HEK293 (cell line): ENCODE results near the gene EME2.

Source experiments
- CTCF ChIP-seq: fragments of 450-650 bp; formaldehyde crosslinking; IDR thresholded peaks from 2 replicates; pipeline ENCODE4 v1.5.1; 2016; ENCODE audit warnings: missing biosample characterization, missing genetic modification characterization
- GLI2 ChIP-seq: fragments of 450-650 bp; formaldehyde crosslinking; IDR thresholded peaks from 2 replicates; pipeline ENCODE4; 2017; ENCODE audit warnings: missing biosample characterization, missing genetic modification characterization, low read depth, borderline replicate concordance
- REST ChIP-seq: fragments of 450-650 bp; formaldehyde crosslinking; IDR thresholded peaks from 2 replicates; pipeline ENCODE4 v1.5.1; 2016; ENCODE audit warnings: missing biosample characterization, missing genetic modification characterization
- ZBTB48 ChIP-seq: fragments of 450-650 bp; formaldehyde crosslinking; IDR thresholded peaks from 2 replicates; pipeline ENCODE4 v1.5.1; 2016; ENCODE audit warnings: missing biosample characterization, missing genetic modification characterization
- ZNF274 ChIP-seq, 2 experiments: fragments of 200-500 bp in 1 of 2; fragments of 450-650 bp in 1 of 2; sonication (Bioruptor generic) in 1 of 2; formaldehyde crosslinking in 1 of 2; IDR thresholded peaks; 2 replicates each; pipeline versions ENCODE4 v1.5.1 to v1.6.1; 2014 to 2016; ENCODE audit warnings: borderline replicate concordance in 1 of 2, inconsistent platforms in 1 of 2, low read length in 1 of 2, missing biosample characterization in 1 of 2, missing genetic modification characterization in 1 of 2
- ZNF354C ChIP-seq: fragments of 450-650 bp; formaldehyde crosslinking; IDR thresholded peaks from 2 replicates; pipeline ENCODE4 v1.5.1; 2016; ENCODE audit warnings: missing biosample characterization, missing genetic modification characterization, low read depth, borderline replicate concordance
- ZNF530 ChIP-seq: fragments of 450-650 bp; formaldehyde crosslinking; IDR thresholded peaks from 2 replicates; pipeline ENCODE4 v1.5.1; 2016; ENCODE audit warnings: low read depth, missing biosample characterization, missing genetic modification characterization
- ZNF623 ChIP-seq: fragments of 450-650 bp; formaldehyde crosslinking; IDR thresholded peaks from 2 replicates; pipeline ENCODE4 v1.5.1; 2016; ENCODE audit warnings: missing biosample characterization, missing genetic modification characterization

GRCh38 chr16:1771188-1771863, 1.3 kb upstream of the EME2 start, which contains the start of gene NME3:
- TF ChIP-seq CTCF (tag by site-specific recombination) (no peak), ZBTB48 (tag by site-specific recombination) (no peak), ZNF530 (no peak), GLI2 (tag by site-specific recombination) (no peak), REST (tag by site-specific recombination) (no peak), ZNF354C (no peak), ZNF623 (no peak), ZNF274 (IDR thresholded peaks at IDR 0.05; ENCODE audit: low read length) (no peak), ZNF274 (tag by site-specific recombination; IDR thresholded peaks at IDR 0.05; ENCODE audit: borderline replicate concordance) (no peak)
